ENCODE results near the gene CSGALNACT2.

GRCh38 chr10:43231523-43232078 is 93.4 kb downstream of the CSGALNACT2 start:
- TF ChIP-seq CTCF (IDR thresholded peaks at IDR 0.05) = no peak
- no peak for TF ChIP-seq EP300 (IDR thresholded peaks at IDR 0.05)
